Fibroblast of peridontal ligament (primary cell): ENCODE measurements around the gene CRIM1.
"Not testable (repeated sequence)": the region's sequence is repeated elsewhere in the genome, so short reads cannot be mapped to it uniquely, and the experiment has no call there.

Experiments
- DNase-seq: peaks from one replicate; pipeline ENCODE4 v3.0.0-alpha.2; 2010; ENCODE audit errors: extremely low read depth

Gene CRIM1, protein sequence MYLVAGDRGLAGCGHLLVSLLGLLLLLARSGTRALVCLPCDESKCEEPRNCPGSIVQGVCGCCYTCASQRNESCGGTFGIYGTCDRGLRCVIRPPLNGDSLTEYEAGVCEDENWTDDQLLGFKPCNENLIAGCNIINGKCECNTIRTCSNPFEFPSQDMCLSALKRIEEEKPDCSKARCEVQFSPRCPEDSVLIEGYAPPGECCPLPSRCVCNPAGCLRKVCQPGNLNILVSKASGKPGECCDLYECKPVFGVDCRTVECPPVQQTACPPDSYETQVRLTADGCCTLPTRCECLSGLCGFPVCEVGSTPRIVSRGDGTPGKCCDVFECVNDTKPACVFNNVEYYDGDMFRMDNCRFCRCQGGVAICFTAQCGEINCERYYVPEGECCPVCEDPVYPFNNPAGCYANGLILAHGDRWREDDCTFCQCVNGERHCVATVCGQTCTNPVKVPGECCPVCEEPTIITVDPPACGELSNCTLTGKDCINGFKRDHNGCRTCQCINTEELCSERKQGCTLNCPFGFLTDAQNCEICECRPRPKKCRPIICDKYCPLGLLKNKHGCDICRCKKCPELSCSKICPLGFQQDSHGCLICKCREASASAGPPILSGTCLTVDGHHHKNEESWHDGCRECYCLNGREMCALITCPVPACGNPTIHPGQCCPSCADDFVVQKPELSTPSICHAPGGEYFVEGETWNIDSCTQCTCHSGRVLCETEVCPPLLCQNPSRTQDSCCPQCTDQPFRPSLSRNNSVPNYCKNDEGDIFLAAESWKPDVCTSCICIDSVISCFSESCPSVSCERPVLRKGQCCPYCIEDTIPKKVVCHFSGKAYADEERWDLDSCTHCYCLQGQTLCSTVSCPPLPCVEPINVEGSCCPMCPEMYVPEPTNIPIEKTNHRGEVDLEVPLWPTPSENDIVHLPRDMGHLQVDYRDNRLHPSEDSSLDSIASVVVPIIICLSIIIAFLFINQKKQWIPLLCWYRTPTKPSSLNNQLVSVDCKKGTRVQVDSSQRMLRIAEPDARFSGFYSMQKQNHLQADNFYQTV

GRCh38 chr2:36355151-36355889, at the start of gene CRIM1:
TSS of gene CRIM1 (plus strand) at chr2:36355778. CDS start at chr2:36356293, 515 bp downstream.
- DNase-seq, result peak; percentile 88

DNA sequence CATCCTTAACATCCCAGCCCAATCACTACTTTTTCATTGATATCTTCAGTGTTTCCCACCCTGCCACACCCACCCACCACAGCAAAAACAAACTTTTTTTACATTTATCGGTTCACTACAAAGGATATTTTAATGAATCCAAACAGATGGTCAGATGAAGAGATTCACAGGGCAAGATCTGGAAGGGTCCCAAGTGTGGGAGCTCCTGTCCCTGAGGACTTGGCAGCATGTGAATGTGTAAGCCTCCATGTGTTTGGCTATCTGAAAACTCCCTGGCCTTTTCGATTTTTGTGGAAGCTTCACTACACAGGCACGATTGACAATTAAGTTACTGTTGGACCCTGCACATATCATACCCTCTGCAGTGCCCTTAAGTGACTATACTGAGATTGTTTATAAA, 48.1 kb upstream of the CRIM1 start:
- DNase-seq, result no peak

DNA sequence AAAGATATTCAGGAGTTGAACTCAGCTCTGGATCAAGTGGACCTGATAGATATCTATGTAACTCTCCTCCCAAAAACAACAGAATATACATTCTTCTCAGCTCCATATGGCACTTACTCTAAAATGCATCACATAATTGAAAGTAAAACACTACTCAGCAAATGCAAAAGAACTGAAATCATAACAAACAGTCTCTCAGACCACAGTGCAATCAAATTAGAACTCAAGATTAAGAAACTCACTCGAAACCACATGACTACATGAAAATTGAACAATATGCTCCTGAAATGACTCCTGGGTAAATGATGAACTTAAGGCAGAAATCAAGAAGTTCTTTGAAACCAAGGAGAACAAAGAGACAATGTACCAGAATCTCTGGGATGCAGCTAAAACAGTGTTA, 45.1 kb upstream of the CRIM1 start:
- not testable (repeated sequence) for DNase-seq

- DNase-seq, result peak; percentile 28
Observed at GRCh38 chr2:36318547-36318946, 37.0 kb upstream of the CRIM1 start.

DNA sequence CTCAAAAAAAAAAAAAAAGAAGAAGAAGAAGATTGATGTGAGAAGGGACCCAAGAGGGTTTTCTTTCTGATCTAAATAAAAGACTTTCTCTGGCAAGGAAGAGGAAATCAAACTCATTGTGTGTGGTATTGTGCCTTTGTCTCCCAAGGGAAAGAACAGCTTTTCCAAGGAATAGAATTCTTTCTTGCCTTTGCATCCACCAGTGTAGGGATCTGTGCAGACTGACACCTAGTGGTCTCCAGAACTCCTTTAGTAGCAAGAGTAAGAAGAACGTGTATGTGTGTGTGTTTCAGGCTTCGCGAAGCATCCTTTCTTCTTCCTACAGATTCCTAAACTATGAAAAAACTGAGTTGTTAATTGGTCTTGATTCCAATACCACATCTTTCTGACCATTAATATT, 33.5 kb upstream of the CRIM1 start:
- peak; percentile 75 for DNase-seq

GRCh38 chr2:36326286-36326685, 29.3 kb upstream of the CRIM1 start:
- DNase-seq, result no peak

DNA sequence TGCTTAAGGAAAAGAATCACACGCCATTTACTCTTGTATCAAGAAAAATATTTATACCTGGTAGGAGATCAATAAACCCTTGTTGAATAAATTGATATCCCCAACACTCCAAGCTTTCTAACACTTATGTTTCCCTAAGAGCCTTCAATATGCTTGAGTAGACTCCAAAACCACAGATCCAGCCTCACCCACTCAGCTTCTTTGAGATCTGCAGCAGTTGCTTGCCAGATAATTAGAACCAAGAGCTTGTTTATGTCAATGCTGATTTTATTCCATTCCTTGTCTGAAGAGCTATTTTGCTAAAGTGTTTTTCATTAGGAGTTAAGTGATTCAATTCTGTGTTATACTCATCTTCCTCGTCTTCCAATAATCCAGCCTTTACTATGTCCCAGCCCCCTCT, 26.3 kb upstream of the CRIM1 start:
- peak; percentile 87 for DNase-seq

DNA sequence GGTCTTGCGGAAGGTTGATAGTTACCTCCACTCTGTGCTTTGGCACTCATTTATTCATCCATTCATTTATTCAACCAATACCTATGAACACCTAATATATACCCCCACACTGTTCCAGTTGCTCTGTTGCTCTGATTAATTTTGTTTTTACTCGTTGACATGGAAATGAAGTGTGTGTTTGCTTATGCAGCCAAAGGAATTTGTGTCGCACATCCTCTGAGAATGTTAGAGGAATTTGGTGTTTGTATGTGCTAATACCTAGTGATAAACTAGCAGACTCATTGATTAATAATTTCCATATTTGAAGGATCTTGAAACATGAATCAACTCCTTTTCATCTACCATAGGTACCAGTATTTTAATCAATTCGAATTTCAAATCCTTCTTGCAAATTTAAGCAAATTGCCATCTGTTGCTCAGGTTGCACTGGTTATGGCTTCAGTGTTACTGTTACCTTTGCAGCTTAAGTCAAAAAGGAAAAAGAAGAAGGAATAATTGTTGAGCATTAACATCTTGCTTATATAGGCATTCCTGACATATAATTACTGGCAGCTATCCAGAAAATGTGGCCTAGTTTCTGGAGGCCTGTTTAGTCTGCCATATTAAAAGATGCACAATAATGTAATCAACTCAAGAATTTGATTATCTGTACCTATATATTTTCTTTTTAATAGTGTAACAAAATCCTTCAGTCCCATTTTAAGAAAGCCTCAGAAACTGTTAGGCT, 25.7 kb upstream of the CRIM1 start:
- peak; percentile 67 for DNase-seq

DNA sequence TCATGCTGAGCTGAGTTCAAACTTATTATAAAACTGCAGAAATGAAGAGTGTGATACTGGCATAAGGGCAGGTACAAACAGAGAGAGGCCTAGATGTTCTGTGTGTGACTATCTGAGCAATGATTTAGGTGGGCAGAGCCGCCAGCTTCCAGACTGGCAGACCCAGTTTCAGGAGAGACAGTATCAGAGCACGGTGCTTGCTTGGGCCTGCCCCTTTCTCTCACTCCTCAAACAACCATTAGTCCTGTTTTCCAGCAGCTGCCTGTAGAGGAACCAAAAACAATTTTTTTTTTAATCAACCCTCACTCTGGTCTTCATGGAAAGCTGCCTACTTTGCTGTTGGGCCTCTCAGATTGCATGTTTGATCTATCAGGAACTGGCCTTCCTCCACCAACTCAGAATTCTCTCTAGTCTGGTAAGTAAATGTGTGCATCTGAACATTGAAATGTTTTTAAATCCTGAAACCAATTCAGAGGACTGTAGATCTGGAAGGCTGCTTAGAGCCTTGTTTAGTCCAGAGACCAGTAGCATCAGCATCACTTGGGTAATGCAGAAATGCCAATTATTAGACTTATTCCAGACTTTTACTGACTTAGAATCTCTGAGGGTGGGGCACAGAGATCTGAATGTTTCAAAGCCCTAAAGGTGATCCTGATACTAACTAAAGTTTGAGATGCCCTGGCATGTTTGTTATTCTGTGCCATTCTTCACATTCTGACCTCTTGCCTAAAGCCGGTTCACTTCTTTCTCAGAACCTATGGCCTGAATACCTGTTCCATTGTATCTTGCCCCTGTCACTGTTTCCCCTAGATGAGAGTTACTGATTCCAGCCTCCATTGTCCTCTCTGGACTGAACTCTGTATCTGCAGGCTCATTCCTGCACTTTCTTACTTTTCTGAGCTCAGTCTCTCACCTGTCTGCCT, 24.8 kb upstream of the CRIM1 start:
- peak; percentile 72 for DNase-seq

DNA sequence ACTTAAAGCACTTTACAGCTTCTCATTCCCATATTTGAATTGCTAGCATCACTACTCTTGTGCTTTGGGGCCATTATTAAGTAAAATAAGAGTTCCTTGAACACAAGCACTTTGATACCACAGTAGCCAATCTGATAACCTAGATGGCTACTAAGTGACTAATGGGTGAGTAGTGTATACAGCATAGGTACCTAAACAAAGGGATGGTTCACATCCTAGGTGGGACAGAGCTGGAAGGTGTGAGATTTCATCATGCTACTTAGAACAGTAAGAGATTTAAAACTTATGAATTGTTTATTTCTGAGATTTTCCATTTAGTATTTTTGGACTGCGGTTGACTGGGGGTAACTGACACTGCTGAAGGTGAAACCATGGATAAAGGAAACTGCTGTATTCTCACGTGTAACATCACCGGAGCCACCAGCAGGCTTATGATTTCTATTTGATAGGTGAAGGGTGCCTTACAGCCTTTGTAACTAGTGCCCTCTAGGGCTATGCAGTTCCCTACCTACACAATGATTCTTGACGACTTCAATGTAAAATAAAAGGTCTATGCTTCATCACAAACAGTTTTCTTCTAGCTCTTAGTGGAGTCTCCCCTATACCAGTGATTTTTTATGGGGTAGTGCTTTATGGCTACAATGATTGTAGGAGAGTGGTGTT, 22.1 kb upstream of the CRIM1 start:
- no peak for DNase-seq

- DNase-seq, result no peak
Observed at GRCh38 chr2:36335597-36335996, 20.0 kb upstream of the CRIM1 start.

- DNase-seq, result no peak
Observed at GRCh38 chr2:36336321-36336720, 19.3 kb upstream of the CRIM1 start.

- peak; percentile 9 for DNase-seq
Observed at GRCh38 chr2:36337354-36337753, 18.2 kb upstream of the CRIM1 start.

DNA sequence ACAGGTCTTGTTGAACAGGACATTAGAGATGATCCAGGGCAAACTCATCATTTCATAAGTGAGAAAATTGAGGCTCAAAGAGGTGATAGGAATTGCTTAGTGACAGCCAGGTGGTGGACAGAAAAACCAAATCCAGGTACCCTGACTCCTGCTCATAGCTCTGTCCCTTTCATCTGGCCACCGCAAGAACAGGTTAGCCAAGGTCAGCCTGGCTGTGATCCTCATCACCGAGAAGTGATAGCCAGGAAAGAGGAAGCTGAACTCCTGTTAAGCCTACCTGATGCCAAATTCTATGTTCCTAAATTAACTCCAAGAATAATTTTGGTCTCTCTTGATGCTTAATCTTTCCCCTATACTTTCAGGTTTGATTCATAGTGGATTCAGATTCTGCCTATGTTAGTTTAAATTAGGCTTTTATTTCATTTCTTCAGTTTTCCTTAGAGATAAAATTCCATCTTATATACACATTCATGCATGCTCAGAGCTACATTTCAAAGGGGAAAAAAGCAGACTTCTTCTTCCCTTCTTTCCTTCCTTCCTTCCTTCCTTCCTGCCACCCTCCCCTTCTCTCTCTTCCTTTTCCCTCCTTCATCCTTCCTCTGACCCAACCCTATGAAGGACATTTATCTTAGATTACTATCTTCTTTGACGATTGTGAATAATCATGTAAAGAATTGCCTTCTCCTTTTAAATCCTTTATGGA, 17.3 kb upstream of the CRIM1 start:
- no peak for DNase-seq

DNA sequence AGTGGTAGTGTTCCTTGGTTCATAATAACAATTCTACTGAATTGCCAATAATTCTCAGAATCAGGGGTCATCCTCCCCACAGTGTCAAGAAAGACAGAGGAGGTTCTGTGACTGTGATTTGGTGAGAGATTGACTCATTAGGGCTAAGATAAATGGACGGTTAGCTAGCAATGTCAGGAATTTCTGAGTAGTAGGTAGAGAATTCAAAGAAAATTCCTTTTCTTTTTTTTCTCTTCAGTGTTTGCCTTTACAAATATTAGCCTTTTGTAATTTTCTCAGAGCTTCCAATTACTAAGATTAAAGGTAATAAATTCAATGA, 16.8 kb upstream of the CRIM1 start:
- peak; percentile 60 for DNase-seq

GRCh38 chr2:36339607-36340218, 15.9 kb upstream of the CRIM1 start:
- peak; percentile 78 for DNase-seq

DNA sequence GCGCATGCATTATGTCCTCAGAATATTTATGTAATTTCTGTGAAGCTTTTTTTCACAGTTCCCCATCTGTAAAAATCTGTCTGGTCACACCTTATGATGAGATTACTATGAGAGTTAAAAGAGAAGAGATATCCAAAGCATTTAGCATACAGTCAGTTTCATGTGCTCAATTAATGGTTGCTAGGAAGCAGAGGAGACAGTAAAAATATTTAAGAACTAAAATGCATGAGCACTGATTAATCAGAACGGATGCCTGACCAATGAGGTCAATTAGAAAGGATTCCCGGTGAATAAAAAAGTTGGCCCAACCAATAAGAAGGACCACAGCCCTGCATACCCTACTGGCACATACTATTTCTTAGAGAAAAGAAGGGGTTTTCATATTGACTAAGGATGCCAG, 12.0 kb upstream of the CRIM1 start:
- no peak for DNase-seq

GRCh38 chr2:36348721-36349120, 6.9 kb upstream of the CRIM1 start:
- peak; percentile 42 for DNase-seq

DNA sequence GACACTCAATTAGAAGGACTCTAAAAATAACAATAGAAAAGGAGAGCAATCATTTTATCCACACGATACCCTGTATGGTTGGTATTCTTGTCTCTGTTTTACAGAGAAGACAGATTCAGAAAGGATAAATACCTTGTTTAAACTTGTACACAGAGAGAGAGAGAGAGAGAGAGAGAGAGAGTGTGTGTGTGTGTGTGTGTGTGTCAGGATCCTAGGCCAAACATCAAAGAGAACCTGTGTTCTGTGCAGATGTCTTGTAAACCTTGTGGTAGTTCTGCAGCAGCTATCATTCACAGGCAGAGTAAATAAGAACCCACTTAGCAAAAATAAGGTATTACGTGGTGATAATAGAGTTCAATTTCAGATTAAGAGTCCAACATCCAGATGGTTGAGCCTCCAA, 4.3 kb upstream of the CRIM1 start:
- DNase-seq, result no peak
